ENCODE data around the gene ABHD10. TPM values are rescaled to one million over a fixed set of nuclear protein-coding genes. Genes with fewer than 3 reads are reported as not detected.

Gene ABHD10
- total RNA-seq, 1 donor from 2014 or later, result 18.7 TPM

GRCh38 chr3:112001526-112001925 lies 22.7 kb downstream of the ABHD10 start:
- TF ChIP-seq CTCF (IDR thresholded peaks at IDR 0.05; ENCODE audit: unreplicated experiment), result no peak
- Mint-ChIP-seq H3K27me3 (ENCODE audit: unreplicated experiment) (peaks cover 3% of the 10 kb centered on the region), H3K36me3 (ENCODE audit: low read depth, unreplicated experiment) (no peaks in the 10 kb centered on the region), H3K4me1 (ENCODE audit: unreplicated experiment) (peaks cover 14% of the 10 kb centered on the region), H3K9me3 (ENCODE audit: unreplicated experiment) (no peaks in the 10 kb centered on the region), H3K4me3 (ENCODE audit: unreplicated experiment) (no peak overlapping the region), H3K27ac (ENCODE audit: unreplicated experiment) (no peak overlapping the region)
- no peak for DNase-seq (ENCODE audit: low spot score)

- Mint-ChIP-seq H3K9me3 (ENCODE audit: unreplicated experiment) (no peaks in the 10 kb centered on the region), H3K27ac (ENCODE audit: unreplicated experiment) (no peak overlapping the region), H3K4me3 (ENCODE audit: unreplicated experiment) (no peak overlapping the region), H3K36me3 (ENCODE audit: low read depth, unreplicated experiment) (no peaks in the 10 kb centered on the region), H3K4me1 (ENCODE audit: unreplicated experiment) (peaks cover 14% of the 10 kb centered on the region), H3K27me3 (ENCODE audit: unreplicated experiment) (peaks cover 3% of the 10 kb centered on the region)
- DNase-seq (ENCODE audit: low spot score), result no peak
- TF ChIP-seq CTCF (IDR thresholded peaks at IDR 0.05; ENCODE audit: unreplicated experiment), result no peak
Observed at GRCh38 chr3:112002096-112002971, 23.5 kb downstream of the ABHD10 start.

DNA sequence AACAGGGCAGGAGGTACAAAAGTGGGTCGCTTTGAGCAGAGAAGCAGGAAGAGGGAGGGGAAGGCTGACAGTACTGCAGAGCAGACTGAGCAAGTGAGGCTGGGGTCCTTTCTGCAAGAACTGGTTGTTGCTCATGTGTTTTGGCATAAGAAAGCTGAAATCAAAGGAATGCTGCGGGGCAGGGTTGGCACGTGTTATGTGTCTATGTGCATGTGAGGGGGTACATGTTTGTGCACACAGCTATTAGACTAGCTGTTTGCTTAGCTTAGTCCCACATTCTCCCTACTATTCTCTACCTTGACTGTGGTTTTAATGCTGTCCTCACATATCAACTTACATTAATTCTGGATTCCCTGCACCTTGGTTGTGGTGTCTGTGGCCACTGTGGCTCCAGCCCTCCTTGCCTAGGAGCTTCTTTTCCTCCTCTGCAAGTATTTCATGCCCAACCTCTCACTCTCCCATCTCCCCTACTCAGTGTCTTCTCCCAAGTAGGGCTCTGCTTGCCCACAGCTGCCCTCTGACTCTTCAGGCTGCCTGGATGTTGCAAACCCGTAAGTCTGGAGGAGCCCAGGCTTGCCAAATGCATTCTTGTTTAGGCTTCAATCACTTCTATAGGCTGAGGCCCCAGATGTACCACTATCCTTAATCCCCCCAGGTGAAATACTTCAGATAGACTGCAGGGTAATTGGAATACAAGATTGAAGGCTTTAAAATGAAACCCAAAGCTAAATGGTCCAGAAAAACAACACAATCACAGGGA lies 24.7 kb downstream of the ABHD10 start:
- Mint-ChIP-seq H3K36me3 (ENCODE audit: low read depth, unreplicated experiment) (no peaks in the 10 kb centered on the region), H3K27ac (ENCODE audit: unreplicated experiment) (no peak overlapping the region), H3K27me3 (ENCODE audit: unreplicated experiment) (peaks cover 3% of the 10 kb centered on the region), H3K4me1 (ENCODE audit: unreplicated experiment) (peaks cover 13% of the 10 kb centered on the region), H3K9me3 (ENCODE audit: unreplicated experiment) (no peaks in the 10 kb centered on the region), H3K4me3 (ENCODE audit: unreplicated experiment) (no peak overlapping the region)
- no peak for DNase-seq (ENCODE audit: low spot score)
- TF ChIP-seq CTCF (IDR thresholded peaks at IDR 0.05; ENCODE audit: unreplicated experiment), result no peak

- Mint-ChIP-seq H3K36me3 (ENCODE audit: low read depth, unreplicated experiment) (no peaks in the 10 kb centered on the region), H3K27ac (ENCODE audit: unreplicated experiment) (no peak overlapping the region), H3K4me3 (ENCODE audit: unreplicated experiment) (no peak overlapping the region), H3K27me3 (ENCODE audit: unreplicated experiment) (peaks cover 7% of the 10 kb centered on the region), H3K9me3 (ENCODE audit: unreplicated experiment) (no peaks in the 10 kb centered on the region), H3K4me1 (ENCODE audit: unreplicated experiment) (peaks cover 12% of the 10 kb centered on the region)
- TF ChIP-seq CTCF (IDR thresholded peaks at IDR 0.05; ENCODE audit: unreplicated experiment), result no peak
- no peak for DNase-seq (ENCODE audit: low spot score)
Observed at GRCh38 chr3:112004187-112004586, 25.4 kb downstream of the ABHD10 start.

GRCh38 chr3:112004669-112005068 lies 25.8 kb downstream of the ABHD10 start:
- Mint-ChIP-seq H3K4me3 (ENCODE audit: unreplicated experiment) (no peak overlapping the region), H3K36me3 (ENCODE audit: low read depth, unreplicated experiment) (no peaks in the 10 kb centered on the region), H3K27me3 (ENCODE audit: unreplicated experiment) (peaks cover 7% of the 10 kb centered on the region), H3K9me3 (ENCODE audit: unreplicated experiment) (no peaks in the 10 kb centered on the region), H3K27ac (ENCODE audit: unreplicated experiment) (no peak overlapping the region), H3K4me1 (ENCODE audit: unreplicated experiment) (peaks cover 15% of the 10 kb centered on the region)
- no peak for DNase-seq (ENCODE audit: low spot score)
- TF ChIP-seq CTCF (IDR thresholded peaks at IDR 0.05; ENCODE audit: unreplicated experiment), result no peak
